Endodermal cell (in vitro differentiated cells): ENCODE measurements around the gene PPP2R5B. TPM values are rescaled to one million over a fixed set of nuclear protein-coding genes. Genes with fewer than 3 reads are reported as not detected.

ENCODE experiments used
- DNase-seq: peaks from one replicate; pipeline ENCODE4 v3.0.0-alpha.2; 2017
- H3K27ac ChIP-seq: 2 replicates; pipeline ENCODE4 v1.5.1; 2013; ENCODE audit warnings: mild to moderate bottlenecking, low read depth, low read length, moderate library complexity
- H3K27me3 ChIP-seq: 2 replicates; pipeline ENCODE4 v1.6.1; 2013; ENCODE audit warnings: mild to moderate bottlenecking, low read length, moderate library complexity; ENCODE audit not compliant: insufficient read depth, control insufficient read depth, poor library complexity, severe bottlenecking
- H3K36me3 ChIP-seq: 2 replicates; pipeline ENCODE4 v1.7.0; 2013; ENCODE audit warnings: mild to moderate bottlenecking, low read length, moderate library complexity; ENCODE audit not compliant: control insufficient read depth, insufficient read depth
- H3K4me1 ChIP-seq: one replicate; pipeline ENCODE4 v1.7.0; 2013; ENCODE audit warnings: low read length; ENCODE audit not compliant: control insufficient read depth, insufficient read depth
- H3K4me3 ChIP-seq: 2 replicates; pipeline ENCODE4 v1.5.1; 2013; ENCODE audit warnings: mild to moderate bottlenecking, low read length, moderate library complexity
- H3K9ac ChIP-seq: 2 replicates; pipeline ENCODE4 v1.6.1; 2013; ENCODE audit warnings: mild to moderate bottlenecking, low read length, moderate library complexity; ENCODE audit not compliant: poor library complexity, severe bottlenecking; ENCODE audit errors: extremely low read depth
- H3K9me3 ChIP-seq: 2 replicates; pipeline ENCODE4 v1.6.1; 2013; ENCODE audit warnings: mild to moderate bottlenecking, low read length, moderate library complexity; ENCODE audit not compliant: control insufficient read depth
- H3K27ac Mint-ChIP-seq: 2 replicates; pipeline ENCODE4 v1.8.0; 2020; ENCODE audit warnings: mixed read lengths
- H3K27me3 Mint-ChIP-seq: 2 replicates; pipeline ENCODE4 v1.8.0; 2021; ENCODE audit warnings: mild to moderate bottlenecking, mixed read lengths; ENCODE audit not compliant: insufficient read depth
- H3K36me3 Mint-ChIP-seq: 2 replicates; pipeline ENCODE4 v1.8.0; 2020; ENCODE audit warnings: low read depth, mixed read lengths
- H3K4me1 Mint-ChIP-seq: 2 replicates; pipeline ENCODE4 v1.8.0; 2020; ENCODE audit warnings: mixed read lengths
- H3K4me3 Mint-ChIP-seq: 2 replicates; pipeline ENCODE4 v1.8.0; 2020; ENCODE audit warnings: mild to moderate bottlenecking, moderate library complexity, mixed read lengths
- H3K9me3 Mint-ChIP-seq: 2 replicates; pipeline ENCODE4 v1.8.0; 2020; ENCODE audit warnings: mild to moderate bottlenecking, mixed read lengths
- CTCF ChIP-seq: fragments of 200-600 bp; sonication (generic); conservative IDR thresholded peaks from 2 replicates; pipeline ENCODE4 v1.5.0; 2021; ENCODE audit warnings: antibody characterized with exemption, mild to moderate bottlenecking
- WGBS, 2 experiments: methylation state at CpG; one replicate each; pipeline versions ENCODE4 v1.1.5 to v1.1.7; 2013; ENCODE audit warnings: missing lambda C conversion rate in 2 of 2, mixed read lengths in 1 of 2; ENCODE audit not compliant: insufficient coverage in 1 of 2, insufficient read length in 1 of 2; 5-methylcytosine and 5-hydroxymethylcytosine counted together
- total RNA-seq, 2 donors: library from RNA; stranded (reverse); fragmentation: NEBNext Ultra II Directional in 1 of 2; extraction: Animal tissue kit (Norgen Biotek cat#: 25700) in 1 of 2; gene quantifications; 2 replicates in 1 of 2; 3 replicates in 1 of 2; pipeline ENCODE4 v1.2.1, GENCODE V29; 2021

PPP2R5B gene
- total RNA-seq, 2 donors from 2014 or later = 2.8 to 3.3 TPM

GRCh38 chr11:64934682-64935358 lies 10.3 kb downstream of the PPP2R5B start:
- Mint-ChIP-seq H3K27me3 (peaks cover 3% of the 10 kb centered on the region), H3K27ac (no peak overlapping the region), H3K4me1 (peaks cover 9% of the 10 kb centered on the region), H3K36me3 (no peaks in the 10 kb centered on the region), H3K4me3 (no peak overlapping the region), H3K9me3 (no peaks in the 10 kb centered on the region)
- Histone ChIP-seq H3K27ac (no peak overlapping the region), H3K9me3 (no peaks in the 10 kb centered on the region), H3K4me3 (no peak overlapping the region), H3K4me1 (no peaks in the 10 kb centered on the region), H3K27me3 (peaks cover 6% of the 10 kb centered on the region), H3K36me3 (no peaks in the 10 kb centered on the region), H3K9ac (no peak overlapping the region)
- no peak for TF ChIP-seq CTCF
- peak; percentile 52 for DNase-seq
- WGBS, 2 experiments = 84 to 86% methylated on average over 15 to 27 of the region's 27 CpGs

- H3K9me3 Mint-ChIP-seq = no peaks in the 10 kb centered on the region
- H3K27me3 Mint-ChIP-seq = peaks cover 3% of the 10 kb centered on the region
- H3K4me1 Mint-ChIP-seq = peaks cover 9% of the 10 kb centered on the region
- TF ChIP-seq CTCF = peak; percentile 37
- Histone ChIP-seq H3K36me3 (no peaks in the 10 kb centered on the region), H3K27ac (no peak within 1 kb of the TSS), H3K27me3 (peaks cover 6% of the 10 kb centered on the region), H3K9me3 (no peaks in the 10 kb centered on the region), H3K9ac (no peak within 1 kb of the TSS), H3K4me3 (no peak within 1 kb of the TSS), H3K4me1 (no peaks in the 10 kb centered on the region)
- peak; percentile 94 for DNase-seq
- no peaks in the 10 kb centered on the region for H3K36me3 Mint-ChIP-seq
- peak within 1 kb of the TSS; percentile 67 for H3K27ac Mint-ChIP-seq
- peak within 1 kb of the TSS; percentile 21 for H3K4me3 Mint-ChIP-seq
- WGBS, 2 experiments = 43% methylated on average over 13 to 14 of the region's 14 CpGs
These were observed 11.0 kb downstream of the PPP2R5B start, which contains the start of gene GPHA2 for GRCh38 chr11:64935359-64936081. Gene GPHA2 (minus strand): TSS chr11:64935893. CDS start chr11:64935460, 433 bp downstream.

GRCh38 chr11:64936539-64936938 lies 12.1 kb downstream of the PPP2R5B start:
- Mint-ChIP-seq H3K27ac (no peak overlapping the region), H3K4me3 (no peak overlapping the region), H3K4me1 (peaks cover 9% of the 10 kb centered on the region), H3K9me3 (no peaks in the 10 kb centered on the region), H3K27me3 (peaks cover 5% of the 10 kb centered on the region), H3K36me3 (no peaks in the 10 kb centered on the region)
- H3K9ac ChIP-seq = no peak overlapping the region
- no peaks in the 10 kb centered on the region for H3K9me3 ChIP-seq
- H3K36me3 ChIP-seq = no peaks in the 10 kb centered on the region
- no peak overlapping the region for H3K4me3 ChIP-seq
- no peak overlapping the region for H3K27ac ChIP-seq
- no peaks in the 10 kb centered on the region for H3K4me1 ChIP-seq
- WGBS, 2 experiments = 85 to 89% methylated on average over 3 to 4 of the region's 4 CpGs
- no peak for DNase-seq
- TF ChIP-seq CTCF = no peak
- H3K27me3 ChIP-seq = peaks cover 6% of the 10 kb centered on the region
